NCI-H526 (cell line): ENCODE data around the gene PCDHGC4.
A peak's percentile ranks its signal among the peaks of the same experiment; 100 is the strongest.

ENCODE experiments used
- DNase-seq, 2 experiments: peaks; one replicate each; lab custom pipeline; 2025; lab: John Stamatoyannopoulos, UW

The PCDHGC4 gene

GRCh38 chr5:141512390-141512910 lies 27.6 kb downstream of the PCDHGC4 start:
- DNase-seq: peak; percentile 70 to 93

- peak; percentile 32 to 74 for DNase-seq
Observed at GRCh38 chr5:141512911-141513626, 28.2 kb downstream of the PCDHGC4 start.

GRCh38 chr5:141513627-141514329 lies 28.9 kb downstream of the PCDHGC4 start:
- DNase-seq: peak; percentile 53 to 77

- DNase-seq: no peak
Observed at GRCh38 chr5:141514330-141515133, 29.7 kb downstream of the PCDHGC4 start.

GRCh38 chr5:141515141-141515540 lies 30.3 kb downstream of the PCDHGC4 start:
- DNase-seq: no peak

- no peak for DNase-seq
Observed at GRCh38 chr5:141515946-141516671, 31.3 kb downstream of the PCDHGC4 start.

GRCh38 chr5:141516672-141517025 lies 31.8 kb downstream of the PCDHGC4 start:
- DNase-seq: no peak

GRCh38 chr5:141517312-141517711 lies 32.5 kb downstream of the PCDHGC4 start:
- DNase-seq: no peak

GRCh38 chr5:141517880-141518617 lies 33.2 kb downstream of the PCDHGC4 start:
- DNase-seq: no peak

GRCh38 chr5:141518618-141519015 lies 33.8 kb downstream of the PCDHGC4 start:
- no peak for DNase-seq

- no peak for DNase-seq
Observed at GRCh38 chr5:141519605-141520565, 35.1 kb downstream of the PCDHGC4 start.

GRCh38 chr5:141521244-141521781 lies 36.5 kb downstream of the PCDHGC4 start:
- DNase-seq: peak; percentile 41 to 43

- DNase-seq: no peak
Observed at GRCh38 chr5:141522301-141522700, 37.5 kb downstream of the PCDHGC4 start.

- no peak for DNase-seq
Observed at GRCh38 chr5:141523991-141524390, 39.2 kb downstream of the PCDHGC4 start.

- peak; percentile 55 to 91 for DNase-seq
Observed at GRCh38 chr5:141524604-141525597, 40.1 kb downstream of the PCDHGC4 start.

GRCh38 chr5:141525653-141526052 lies 40.8 kb downstream of the PCDHGC4 start:
- no peak for DNase-seq

- no peak for DNase-seq
Observed at GRCh38 chr5:141527426-141527825, 42.6 kb downstream of the PCDHGC4 start.

- DNase-seq: no peak
Observed at GRCh38 chr5:141528291-141528984, 43.6 kb downstream of the PCDHGC4 start.
